Peyer's patch (tissue), 4 donors: ENCODE data around the gene GON4L. TPM values are rescaled to one million over a fixed set of nuclear protein-coding genes. Genes with fewer than 3 reads are reported as not detected.
A peak's percentile ranks its signal among the peaks of the same experiment; 100 is the strongest.
"Not testable (repeated sequence)": the region's sequence is repeated elsewhere in the genome, so short reads cannot be mapped to it uniquely, and the experiment has no call there.

Source experiments
- DNase-seq, 3 donors: peaks; one replicate each; pipeline ENCODE4 v3.0.0-alpha.2; 2017 to 2019
- H3K27ac ChIP-seq, 4 donors: fragments of 200-600 bp; sonication (generic); one replicate each; pipeline ENCODE4 v1.5.1; 2016 to 2019
- H3K27me3 ChIP-seq, 2 donors: fragments of 200-600 bp; sonication (generic); one replicate each; pipeline ENCODE4 v1.5.1; 2019
- H3K36me3 ChIP-seq, 3 donors: fragments of 200-600 bp; sonication (generic); one replicate each; pipeline ENCODE4 v1.5.1; 2016 to 2019
- H3K4me1 ChIP-seq, 4 donors: fragments of 200-600 bp; sonication (generic); one replicate each; pipeline ENCODE4 v1.5.1; 2016 to 2019
- H3K4me3 ChIP-seq, 4 donors: fragments of 200-600 bp; sonication (generic); 1 replicate in 3 of 4; 2 replicates in 1 of 4; pipeline ENCODE4 v1.5.1; 2016 to 2019; ENCODE audit warnings: mild to moderate bottlenecking in 1 of 4
- H3K9me3 ChIP-seq, 4 donors: fragments of 200-600 bp; sonication (generic); one replicate each; pipeline ENCODE4 v1.5.1; 2016 to 2019; ENCODE audit warnings: mild to moderate bottlenecking in 1 of 4
- POLR2A ChIP-seq, 2 donors: fragments of 450-650 bp; IDR thresholded peaks; one replicate each; pipeline ENCODE4 v1.5.1; 2017; ENCODE audit warnings: antibody characterized with exemption in 2 of 2, mild to moderate bottlenecking in 2 of 2, moderate library complexity in 2 of 2
- total RNA-seq, 4 donors: library from RNA; depleted of rRNA; stranded (reverse); fragments of >200 nt; gene quantifications; one replicate each; pipeline ENCODE4 v1.1.0, GENCODE V29; 2016
- TF ChIP-seq, protein P1 (sequence below), 6 experiments: fragments of 450-650 bp in 4 of 6; fragments of 200-600 bp in 2 of 6; sonication (generic) in 1 of 6; IDR thresholded peaks; one replicate each; pipeline ENCODE4 v1.5.1; 2017 to 2019; ENCODE audit warnings: antibody characterized with exemption in 6 of 6, mild to moderate bottlenecking in 3 of 6, moderate library complexity in 1 of 6

GON4L gene
- total RNA-seq, 4 donors from 2014 or later: 54.1 to 153 (median 71.8) TPM

DNA sequence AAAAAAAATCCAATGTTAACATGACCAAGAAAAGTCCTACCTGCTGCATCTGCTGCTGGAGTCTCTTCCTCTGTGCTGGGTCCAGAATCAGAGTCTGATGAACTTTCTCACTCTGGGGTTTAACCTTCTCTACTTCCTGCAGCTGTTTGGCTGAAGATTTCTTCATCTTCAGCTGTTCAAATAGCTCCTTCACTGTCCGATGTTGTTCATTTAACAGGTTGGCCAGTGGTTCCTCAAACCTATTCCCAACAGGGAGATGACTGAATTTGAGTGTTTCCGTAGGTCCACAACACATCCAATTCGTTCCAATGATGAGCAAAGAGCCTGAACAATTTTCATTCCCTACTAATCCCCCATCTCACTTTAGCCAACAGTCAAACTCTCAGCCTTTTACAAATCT lies 79.4 kb downstream of the GON4L start:
- H3K36me3 ChIP-seq: peaks cover 0 to 73% (median 0%) of the 10 kb centered on the region in 3 donors
- H3K27me3 ChIP-seq: no peaks in the 10 kb centered on the region
- H3K9me3 ChIP-seq: no peaks in the 10 kb centered on the region
- H3K4me3 ChIP-seq: no peak overlapping the region
- no peak overlapping the region for H3K27ac ChIP-seq
- H3K4me1 ChIP-seq: no peaks in the 10 kb centered on the region
- TF ChIP-seq, protein P1, sequence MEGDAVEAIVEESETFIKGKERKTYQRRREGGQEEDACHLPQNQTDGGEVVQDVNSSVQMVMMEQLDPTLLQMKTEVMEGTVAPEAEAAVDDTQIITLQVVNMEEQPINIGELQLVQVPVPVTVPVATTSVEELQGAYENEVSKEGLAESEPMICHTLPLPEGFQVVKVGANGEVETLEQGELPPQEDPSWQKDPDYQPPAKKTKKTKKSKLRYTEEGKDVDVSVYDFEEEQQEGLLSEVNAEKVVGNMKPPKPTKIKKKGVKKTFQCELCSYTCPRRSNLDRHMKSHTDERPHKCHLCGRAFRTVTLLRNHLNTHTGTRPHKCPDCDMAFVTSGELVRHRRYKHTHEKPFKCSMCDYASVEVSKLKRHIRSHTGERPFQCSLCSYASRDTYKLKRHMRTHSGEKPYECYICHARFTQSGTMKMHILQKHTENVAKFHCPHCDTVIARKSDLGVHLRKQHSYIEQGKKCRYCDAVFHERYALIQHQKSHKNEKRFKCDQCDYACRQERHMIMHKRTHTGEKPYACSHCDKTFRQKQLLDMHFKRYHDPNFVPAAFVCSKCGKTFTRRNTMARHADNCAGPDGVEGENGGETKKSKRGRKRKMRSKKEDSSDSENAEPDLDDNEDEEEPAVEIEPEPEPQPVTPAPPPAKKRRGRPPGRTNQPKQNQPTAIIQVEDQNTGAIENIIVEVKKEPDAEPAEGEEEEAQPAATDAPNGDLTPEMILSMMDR (IDR thresholded peaks at IDR 0.05): no peak
- TF ChIP-seq POLR2A (IDR thresholded peaks at IDR 0.05): no peak
- DNase-seq: no peak

DNA sequence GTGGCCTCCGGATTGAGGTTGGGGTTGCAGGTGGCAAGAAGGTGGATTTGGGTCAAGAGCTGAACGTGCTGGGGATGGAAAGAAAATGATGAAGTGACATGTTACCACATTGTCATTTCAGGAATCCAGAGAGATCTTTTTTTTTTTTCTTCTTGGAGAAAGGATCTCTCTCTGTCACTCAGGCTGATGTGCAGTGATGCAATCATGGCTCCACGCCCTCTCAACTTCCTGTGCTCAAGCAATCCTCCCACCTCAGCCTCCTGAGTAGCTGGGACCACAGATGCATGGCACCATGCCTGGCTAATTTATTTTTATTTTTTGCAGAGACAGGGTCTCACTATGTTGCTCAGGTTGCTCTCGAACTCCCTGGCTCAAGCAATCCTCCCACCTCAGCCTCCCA lies 80.6 kb downstream of the GON4L start:
- DNase-seq: peak in 1 of 3 donors; percentile 27
- no peaks in the 10 kb centered on the region for H3K4me1 ChIP-seq
- no peaks in the 10 kb centered on the region for H3K9me3 ChIP-seq
- H3K27ac ChIP-seq: no peak overlapping the region
- no peak for TF ChIP-seq POLR2A (IDR thresholded peaks at IDR 0.05)
- TF ChIP-seq, protein P1 (IDR thresholded peaks at IDR 0.05): no peak
- H3K36me3 ChIP-seq: peaks cover 0 to 78% (median 0%) of the 10 kb centered on the region in 3 donors
- H3K4me3 ChIP-seq: no peak overlapping the region
- H3K27me3 ChIP-seq: no peaks in the 10 kb centered on the region

DNA sequence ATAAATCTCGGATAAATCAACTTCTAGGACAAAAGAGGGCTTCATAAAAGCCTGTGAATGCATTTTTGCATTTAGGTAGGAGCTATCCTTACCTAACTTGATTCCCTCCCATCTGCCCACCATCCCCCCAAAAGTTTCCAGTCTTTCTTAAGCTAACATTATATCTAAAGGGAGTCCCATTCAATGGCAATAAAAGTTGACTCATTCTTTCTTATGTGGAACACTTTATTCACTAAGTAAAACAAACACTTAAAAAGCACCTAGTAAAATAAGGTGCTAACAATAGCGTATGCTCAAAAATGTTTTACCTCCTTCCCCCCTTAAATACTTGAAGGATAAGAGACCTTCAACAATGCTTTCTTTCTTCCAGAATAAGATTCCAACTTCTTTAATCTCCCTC lies 83.8 kb downstream of the GON4L start:
- Histone ChIP-seq H3K9me3 (no peaks in the 10 kb centered on the region), H3K4me3 (no peak overlapping the region), H3K27me3 (no peaks in the 10 kb centered on the region), H3K4me1 (no peaks in the 10 kb centered on the region), H3K36me3 (peaks cover 3 to 96% (median 6%) of the 10 kb centered on the region in 3 donors), H3K27ac (no peak overlapping the region)
- no peak for TF ChIP-seq POLR2A (IDR thresholded peaks at IDR 0.05)
- DNase-seq: no peak

DNA sequence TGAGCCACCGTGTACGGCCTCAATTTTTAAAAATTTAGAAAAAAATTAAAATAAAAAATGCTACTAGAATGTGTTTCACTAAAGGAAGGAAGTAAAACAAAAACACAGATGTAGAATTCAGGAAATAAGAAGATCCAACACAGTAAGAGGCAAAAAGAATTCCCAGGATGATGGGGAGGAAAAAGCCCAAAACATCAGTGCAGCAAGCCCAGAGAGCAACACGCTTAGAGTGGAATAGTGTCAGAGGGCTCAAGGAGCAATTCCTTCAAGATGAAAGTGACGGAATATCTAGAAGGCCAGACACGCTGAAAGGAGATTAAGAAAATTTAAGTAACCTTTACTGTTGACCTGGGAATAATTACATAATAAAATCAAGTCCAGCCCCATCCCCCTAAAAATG lies 87.8 kb downstream of the GON4L start:
- Histone ChIP-seq H3K4me1 (no peaks in the 10 kb centered on the region), H3K27me3 (no peaks in the 10 kb centered on the region), H3K36me3 (peaks cover 3 to 92% (median 6%) of the 10 kb centered on the region in 3 donors), H3K27ac (no peak overlapping the region), H3K9me3 (no peaks in the 10 kb centered on the region), H3K4me3 (no peak overlapping the region)
- TF ChIP-seq, protein P1 (IDR thresholded peaks at IDR 0.05): no peak
- no peak for TF ChIP-seq POLR2A (IDR thresholded peaks at IDR 0.05)
- peak in 1 of 3 donors; percentile 6 for DNase-seq

DNA sequence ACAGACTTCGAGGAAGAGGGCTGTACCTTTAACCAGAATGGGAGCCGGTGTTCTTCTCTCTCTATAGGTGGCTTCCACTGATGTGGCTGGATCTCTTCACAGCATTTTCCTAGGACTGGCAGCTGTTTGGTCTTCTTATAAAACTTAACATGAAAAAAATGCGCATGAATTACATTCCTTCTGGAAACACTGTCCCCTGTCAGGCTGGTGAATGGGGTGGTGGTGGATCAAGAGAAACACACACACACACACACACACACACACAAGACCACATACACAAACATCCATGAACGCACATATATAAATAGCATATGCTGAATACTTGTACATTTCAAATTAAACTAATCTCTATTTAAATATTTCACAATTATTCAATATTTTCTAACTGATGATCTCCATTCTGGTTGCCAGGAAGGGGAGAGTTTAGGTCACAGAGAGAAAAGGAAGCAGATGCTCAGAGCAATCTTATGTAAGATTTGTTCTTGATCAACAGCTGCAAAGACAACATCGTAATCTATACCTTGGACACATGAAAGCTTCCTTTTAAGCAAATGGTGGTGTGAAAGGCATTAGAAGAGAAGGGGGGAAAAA lies 89.5 kb downstream of the GON4L start:
- H3K27me3 ChIP-seq, DNase-seq, H3K4me1 ChIP-seq, H3K9me3 ChIP-seq, H3K4me3 ChIP-seq, H3K27ac ChIP-seq: not testable (repeated sequence)
- H3K36me3 ChIP-seq: peaks cover 3 to 91% (median 6%) of the 10 kb centered on the region in 3 donors

DNA sequence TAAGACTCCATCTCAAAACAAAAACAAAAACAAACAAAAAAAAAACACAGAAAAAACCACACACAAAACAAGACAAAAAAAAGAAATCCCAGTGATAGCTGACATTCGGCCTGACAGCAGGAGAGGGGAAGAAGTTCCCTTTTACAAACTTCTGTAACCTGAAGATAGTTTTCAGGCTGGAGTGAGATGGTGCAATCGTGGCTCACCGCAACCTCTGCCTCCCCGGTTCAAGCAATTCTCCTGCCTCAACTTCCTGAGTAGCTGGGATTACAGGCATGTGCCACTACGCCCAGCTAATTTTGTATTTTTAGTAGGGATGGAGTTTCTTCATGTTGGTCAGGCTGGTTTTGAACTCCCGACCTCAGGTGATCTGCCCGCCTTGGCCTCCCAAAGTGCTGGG lies 93.0 kb downstream of the GON4L start:
- H3K36me3 ChIP-seq: peaks cover 0 to 89% (median 3%) of the 10 kb centered on the region in 3 donors
- DNase-seq: peak in 1 of 3 donors; percentile 27
- H3K4me3 ChIP-seq, H3K9me3 ChIP-seq, H3K27ac ChIP-seq, H3K4me1 ChIP-seq, H3K27me3 ChIP-seq: not testable (repeated sequence)

DNA sequence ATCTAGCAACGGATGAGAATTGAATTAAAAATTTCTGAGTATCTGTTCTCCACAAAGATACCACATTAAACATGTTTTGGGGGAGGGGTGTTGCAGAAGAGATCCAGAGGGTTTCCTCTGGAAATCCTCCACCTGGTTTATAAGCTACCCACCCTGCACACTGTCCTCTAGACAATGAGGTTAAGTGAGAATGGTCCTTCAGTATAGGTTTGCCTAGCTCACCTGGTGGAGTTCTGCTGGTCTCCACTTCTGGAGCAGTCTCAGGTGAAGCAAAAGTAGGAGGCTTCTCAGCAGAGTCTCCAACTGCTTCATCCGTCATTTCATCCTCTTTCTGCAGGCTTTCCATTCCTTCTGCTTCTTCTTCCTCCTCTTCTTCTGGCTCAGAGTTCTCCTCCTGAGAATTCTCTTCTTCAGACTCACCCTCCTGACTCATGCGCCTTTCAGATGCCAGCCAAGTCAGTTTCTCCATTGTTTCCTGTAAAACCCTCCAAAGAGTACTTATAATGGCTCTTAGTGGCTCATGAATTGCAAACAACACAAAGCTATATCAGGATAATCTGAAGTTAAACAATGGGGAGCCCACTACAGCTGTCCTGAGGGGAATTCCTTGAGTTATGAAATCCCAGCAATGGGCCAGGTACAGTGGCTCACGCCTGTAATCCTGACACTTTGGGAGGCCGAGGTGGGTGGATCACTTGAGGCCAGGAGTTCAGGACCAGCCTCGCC lies 93.8 kb downstream of the GON4L start:
- DNase-seq: peak in 1 of 3 donors; percentile 70
- H3K27me3 ChIP-seq, H3K27ac ChIP-seq, H3K4me3 ChIP-seq, H3K4me1 ChIP-seq, H3K9me3 ChIP-seq: not testable (repeated sequence)
- H3K36me3 ChIP-seq: peaks cover 0 to 89% (median 0%) of the 10 kb centered on the region in 3 donors
